GM12878 (cell line): ENCODE measurements around the gene PPP1R14D. TPM values are rescaled to one million over a fixed set of nuclear protein-coding genes. Genes with fewer than 3 reads are reported as not detected.

Experiments used
- ATAC-seq: fragments of 200-7000 bp; cut with Tn5 transposase; 3 replicates; pipeline ENCODE4 v1.9.1; 2020; ENCODE audit warnings: mild to moderate bottlenecking, moderate library complexity
- Bru-seq: library from RNA; stranded (reverse); fragments of 400-500 nt; gene quantifications from one replicate; lab custom pipeline; 2021; lab: Mats Ljungman, UMichigan
- BruChase-seq, 2 experiments: library from RNA; stranded (reverse); fragments of 400-500 nt; gene quantifications; one replicate each; lab custom pipeline; 2021; lab: Mats Ljungman, UMichigan
- BruUV-seq: library from RNA; stranded (reverse); fragments of 400-500 nt; replicated peaks from 2 replicates; lab custom pipeline; 2021; lab: Mats Ljungman, UMichigan
- CTCF ChIA-PET: fragments of 300-600 bp; sonication (Branson Sonifier 250); formaldehyde crosslinking; extraction: SDS; loops from one replicate; lab custom pipeline; 2021; ENCODE audit warnings: inconsistent platforms; lab: Yijun Ruan, JAX
- POLR2A ChIA-PET: fragments of 350-600 bp; formaldehyde crosslinking; extraction: SDS; loops from one replicate; lab custom pipeline; 2021; ENCODE audit warnings: inconsistent platforms; lab: Charles Lee
- RAD21 ChIA-PET: fragments of 300-600 bp; sonication (Branson Sonifier 250); formaldehyde crosslinking; loops from one replicate; lab custom pipeline; 2023; ENCODE audit warnings: antibody characterized with exemption; ENCODE audit not compliant: unreplicated experiment; lab: Charles Lee
- SMC1A ChIA-PET: fragments of 300-600 bp; sonication (Branson Sonifier 250); formaldehyde crosslinking; loops from one replicate; lab custom pipeline; 2023; ENCODE audit not compliant: unreplicated experiment, uncharacterized antibody; lab: Charles Lee
- DNase-seq: peaks from one replicate; pipeline ENCODE4 v3.0.0-alpha.2; 2011; ENCODE audit warnings: low read depth, low spot score
- FAIRE-seq: peaks from 3 replicates; lab custom pipeline; 2011; peaks lifted over from hg19 to GRCh38; lab: Jason Lieb, UNC
- H2AFZ ChIP-seq: 2 replicates; pipeline ENCODE4 v1.6.0; 2011; ENCODE audit warnings: low read depth, low read length, control low read depth; ENCODE audit not compliant: control insufficient read depth
- H3K27ac ChIP-seq: 2 replicates; pipeline ENCODE4 v1.5.1; 2011; ENCODE audit warnings: control low read depth; ENCODE audit not compliant: control insufficient read depth, insufficient read depth
- H3K27me3 ChIP-seq, 2 experiments: replicated peaks in 1 of 2; 2 replicates each; pipeline versions ENCODE4 v1.6.0 to v1.6.1; 2011; ENCODE audit warnings: low read length in 1 of 2; ENCODE audit not compliant: control insufficient read depth in 2 of 2, insufficient read depth in 2 of 2
- H3K36me3 ChIP-seq, 2 experiments: 2 replicates each; pipeline ENCODE4 v1.5.1; 2011; ENCODE audit warnings: low read length in 1 of 2; ENCODE audit not compliant: control insufficient read depth in 2 of 2, insufficient read depth in 2 of 2
- H3K4me1 ChIP-seq: 2 replicates; pipeline ENCODE4 v1.6.1; 2011; ENCODE audit warnings: mild to moderate bottlenecking, low read length, moderate library complexity, mixed read lengths; ENCODE audit not compliant: control insufficient read depth, insufficient read depth
- H3K4me2 ChIP-seq: 2 replicates; pipeline ENCODE4 v1.6.0; 2011; ENCODE audit warnings: control low read depth; ENCODE audit not compliant: control insufficient read depth, insufficient read depth
- H3K4me3 ChIP-seq: fragments of 200-600 bp; sonication (generic); 2 replicates; pipeline ENCODE4 v1.5.1; 2016
- H3K79me2 ChIP-seq: 2 replicates; pipeline ENCODE4 v1.6.0; 2011; ENCODE audit warnings: low read length; ENCODE audit not compliant: control insufficient read depth, insufficient read depth
- H3K9ac ChIP-seq: 2 replicates; pipeline ENCODE4 v1.8.0; 2011; ENCODE audit warnings: low read length, control low read depth, mixed read lengths; ENCODE audit not compliant: control insufficient read depth, insufficient read depth
- H3K9me3 ChIP-seq: replicated peaks from 3 replicates; pipeline ENCODE4 v1.5.1; 2011; ENCODE audit warnings: mild to moderate bottlenecking, low read length; ENCODE audit not compliant: control insufficient read depth, insufficient read depth
- H4K20me1 ChIP-seq: 2 replicates; pipeline ENCODE4 v1.6.0; 2011; ENCODE audit not compliant: control insufficient read depth, insufficient read depth
- ATF2 ChIP-seq: IDR thresholded peaks from 2 replicates; pipeline ENCODE4 v1.6.1; 2012; ENCODE audit warnings: low read length, inconsistent platforms
- CBX3 ChIP-seq: fragments of 200-600 bp; sonication (generic); IDR thresholded peaks from 2 replicates; pipeline ENCODE4 v1.6.1; 2016; ENCODE audit warnings: low read depth, borderline replicate concordance
- CHD1 ChIP-seq: IDR thresholded peaks from 2 replicates; pipeline ENCODE4 v1.6.1; 2012; ENCODE audit warnings: low read depth, low read length, improper control_type of control experiment
- CTCF ChIP-seq, 3 experiments: IDR thresholded peaks in 2 of 3; conservative IDR thresholded peaks in 1 of 3; 2 replicates each; pipeline ENCODE4 v1.5.1; 2011; ENCODE audit warnings: low read depth in 3 of 3, low read length in 3 of 3, mild to moderate bottlenecking in 3 of 3, control low read depth in 2 of 3, moderate library complexity in 2 of 3, inconsistent platforms in 1 of 3, mixed read lengths in 1 of 3; ENCODE audit not compliant: control insufficient read depth in 2 of 3, insufficient read depth in 1 of 3; ENCODE audit errors: extremely low read depth in 1 of 3
- ESRRA ChIP-seq: IDR thresholded peaks from 2 replicates; pipeline ENCODE4 v1.6.1; 2012; ENCODE audit warnings: mild to moderate bottlenecking, low read length, improper control_type of control experiment
- GABPA ChIP-seq: IDR thresholded peaks from 2 replicates; pipeline ENCODE4 v1.6.1; 2014; ENCODE audit warnings: antibody characterized with exemption, low read depth, mild to moderate bottlenecking, inconsistent platforms
- MEF2B ChIP-seq: fragments of 450-650 bp; IDR thresholded peaks from 2 replicates; pipeline ENCODE4 v1.6.1; 2018; ENCODE audit warnings: mild to moderate bottlenecking, moderate library complexity; ENCODE audit not compliant: partially characterized antibody, poor library complexity, severe bottlenecking
- NFYB ChIP-seq: IDR thresholded peaks from 2 replicates; pipeline ENCODE4 v1.6.1; 2011; ENCODE audit warnings: low read depth, mild to moderate bottlenecking, low read length, improper control_type of control experiment, moderate library complexity; ENCODE audit not compliant: insufficient read depth
- RB1 ChIP-seq: fragments of 450-650 bp; formaldehyde crosslinking; IDR thresholded peaks from 2 replicates; pipeline ENCODE4 v1.6.1; 2017; ENCODE audit warnings: mild to moderate bottlenecking, borderline replicate concordance
- SP1 ChIP-seq: IDR thresholded peaks from one replicate; pipeline ENCODE4 v1.6.1; 2011; ENCODE audit warnings: low read depth, low read length
- SRF ChIP-seq, 2 experiments: IDR thresholded peaks; 2 replicates each; pipeline ENCODE4 v1.6.1; 2011; ENCODE audit warnings: low read depth in 2 of 2, low read length in 2 of 2, mild to moderate bottlenecking in 1 of 2, moderate library complexity in 1 of 2
- TCF7 ChIP-seq: IDR thresholded peaks from 2 replicates; pipeline ENCODE4 v1.6.1; 2014; ENCODE audit warnings: antibody characterized with exemption, borderline replicate concordance
- WRNIP1 ChIP-seq: IDR thresholded peaks from 2 replicates; pipeline ENCODE4 v1.6.1; 2011; ENCODE audit warnings: low read depth, low read length, improper control_type of control experiment, borderline replicate concordance
- ZNF384 ChIP-seq: IDR thresholded peaks from 2 replicates; pipeline ENCODE4 v1.6.1; 2012; ENCODE audit warnings: low read depth, mild to moderate bottlenecking, low read length, improper control_type of control experiment, borderline replicate concordance
- WGBS: methylation state at CpG from one replicate; pipeline ENCODE4 v1.1.6; 2016; ENCODE audit warnings: low lambda C conversion rate; ENCODE audit not compliant: insufficient replicate concordance, insufficient coverage; ENCODE audit errors: missing lambda C conversion rate; 5-methylcytosine and 5-hydroxymethylcytosine counted together
- in situ Hi-C: fragments of 300-500 bp; cut with MboI; formaldehyde crosslinking; loops from 9 replicates; pipeline ENCODE4 v1.14.3; 2018; ENCODE audit warnings: mixed read lengths
- intact Hi-C: fragments of 100-400 bp; cut with micrococcal nuclease; formaldehyde crosslinking; loops from one replicate; pipeline ENCODE4 v1.14.2; 2022; ENCODE audit not compliant: unreplicated experiment
- long read RNA-seq, 2 experiments: library from polyadenylated mRNA; unstranded; transcript quantifications; one replicate each; pipeline ENCODE4 v2.0.0, GENCODE V29; 2019 to 2020
- polyA minus RNA-seq, 3 experiments: library from RNA; depleted of rRNA, polyadenylated mRNA; stranded (reverse); fragments of >200 nt; gene quantifications; 2 replicates each; pipeline ENCODE4 v1.2.3, GENCODE V29; 2011
- polyA plus RNA-seq, 11 experiments: library from polyadenylated mRNA; depleted of rRNA in 4 of 11; unstranded in 6 of 11; stranded (reverse) in 5 of 11; fragments of >200 nt; fragmentation: Nextera tagmentation in 4 of 11; fragmentation: Illumina TruSeq in 1 of 11; extraction: Ambion mirVana in 4 of 11; extraction: Trizol in 1 of 11; gene quantifications; 1 replicate in 1 of 11; 2 replicates in 10 of 11; pipeline versions ENCODE4 v1.2.1 to v1.2.3, GENCODE V29; 2011 to 2016; ENCODE audit warnings: inconsistent platforms in 2 of 11, missing spikeins in 2 of 11, low read depth in 1 of 11
- total RNA-seq, 4 experiments: library from RNA; depleted of rRNA in 3 of 4; stranded (reverse); fragments of >200 nt in 3 of 4; fragmentation: Illumina TruSeq in 1 of 4; extraction: Trizol in 1 of 4; gene quantifications; 2 replicates each; pipeline versions ENCODE4 v1.2.1 to v1.2.3, GENCODE V29; 2013 to 2021

The PPP1R14D gene
- not detected in 2 replicates for total RNA-seq (2013; cell fraction: nucleolus; rRNA removed)
- total RNA-seq (2014; rRNA removed): not detected in 2 replicates
- not detected in 2 replicates for total RNA-seq (2014; rRNA removed; fragmentation: Illumina TruSeq; extraction: Trizol)
- total RNA-seq (2021): not detected in 2 replicates
- polyA plus RNA-seq (2011; ENCODE audit: low read depth): not detected
- 0.10 TPM in 1 of 2 replicates, not detected in the other for polyA plus RNA-seq (2011; rRNA removed)
- not detected in 2 replicates for polyA plus RNA-seq (2011; cell fraction: cytosol; rRNA removed)
- not detected in 2 replicates for polyA plus RNA-seq (2011; cell fraction: nucleus; rRNA removed)
- not detected in 2 replicates for polyA plus RNA-seq (2012)
- polyA plus RNA-seq (2014; fragmentation: Illumina TruSeq; extraction: Trizol): not detected in 2 replicates
- polyA plus RNA-seq (2014; fragmentation: Nextera tagmentation; extraction: Ambion mirVana): not detected
- polyA plus RNA-seq (2014; rRNA removed): not detected in 2 replicates
- polyA plus RNA-seq (2016; fragmentation: Nextera tagmentation; extraction: Ambion mirVana): not detected
- polyA minus RNA-seq (2011; rRNA and poly(A)+ RNA removed): not detected in 2 replicates
- not detected in 2 replicates for polyA minus RNA-seq (2011; cell fraction: cytosol; rRNA and poly(A)+ RNA removed)
- not detected in 2 replicates for polyA minus RNA-seq (2011; cell fraction: nucleus; rRNA and poly(A)+ RNA removed)
- Bru-seq, nascent RNA: percentile 4 among the genes with signal in this experiment
- percentile 7 among the genes with signal in this experiment for BruChase-seq, experiment 1, labeled RNA remaining after a 6-hour chase
- percentile 10 among the genes with signal in this experiment for BruChase-seq, experiment 2, labeled RNA remaining after a 2-hour chase
- long read RNA-seq, experiment 1: 0 reads
- long read RNA-seq, experiment 2: 0 reads

- Histone ChIP-seq H2AFZ (no peak within 1 kb of the TSS), H3K27ac (no peak within 1 kb of the TSS), H3K9ac (no peak within 1 kb of the TSS), H3K4me3 (no peak within 1 kb of the TSS), H3K27me3 (no peaks in the 10 kb centered on the region; a peak in 1 of 4 replicates), H4K20me1 (no peaks in the 10 kb centered on the region), H3K4me1 (no peaks in the 10 kb centered on the region), H3K79me2 (no peaks in the 10 kb centered on the region), H3K9me3 (no peaks in the 10 kb centered on the region), H3K36me3 (no peaks in the 10 kb centered on the region), H3K4me2 (no peak within 1 kb of the TSS)
- in situ Hi-C loops (no loop called here), intact Hi-C loops (no loop called here)
- TF ChIP-seq GABPA (no peak), TCF7 (no peak), WRNIP1 (no peak), SRF (IDR thresholded peaks at IDR 0.05; ENCODE audit: low read depth in 2 of 2, low read length in 2 of 2) (no peak), ESRRA (no peak), MEF2B (no peak), SP1 (no peak), CTCF (IDR thresholded peaks at IDR 0.05 in 2 of 3, conservative IDR thresholded peaks at IDR 0.05 in 1 of 3; ENCODE audit: control insufficient read depth in 2 of 3, extremely low read depth in 1 of 3, insufficient read depth in 1 of 3, low read depth in 3 of 3, low read length in 3 of 3) (no peak), CHD1 (no peak), CBX3 (no peak), RB1 (no peak), NFYB (no peak), ATF2 (no peak), ZNF384 (no peak)
- no peak for DNase-seq
- SMC1A ChIA-PET: interaction anchor here (1.1 to 1.4 kb wide), 3 partner anchors 9 to 29 kb away, joined by 3 read pairs; no protein-coding TSS in a partner anchor
- CTCF ChIA-PET: interaction anchor here (0.7 to 1.1 kb wide), 4 partner anchors 10 to 88 kb away, joined by 3 to 5 read pairs (median 4); partner anchors contain the start of gene VPS18
- RAD21 ChIA-PET: interaction anchor here (0.8 to 1.8 kb wide), 4 partner anchors 19 to 135 kb away, joined by 3 to 4 read pairs (median 3); partner anchors contain the start of genes DNAJC17 and ZFYVE19
- 70% methylated on average over 6 of the region's 6 CpGs for WGBS
- POLR2A ChIA-PET: interaction anchor here (1.3 kb wide), 1 partner anchor 10 kb away, joined by 4 read pairs; no protein-coding TSS in a partner anchor
- no TSS peak for BruUV-seq
- no peak for ATAC-seq
- no peak for FAIRE-seq
Measured at GRCh38 chr15:40828447-40829036, at the start of gene PPP1R14D. Gene PPP1R14D, minus strand, starts transcription at chr15:40828708. Its CDS starts 67 bp downstream, at chr15:40828641.
